H9 (cell line): ENCODE measurements around the gene HDAC2. TPM values are rescaled to one million over a fixed set of nuclear protein-coding genes. Genes with fewer than 3 reads are reported as not detected.

ENCODE experiments used
- DNase-seq: peaks from one replicate; pipeline ENCODE4 v3.0.0-alpha.2; 2017
- H2AFZ ChIP-seq: one replicate; pipeline ENCODE4 v1.6.1; 2013; ENCODE audit warnings: mild to moderate bottlenecking, low read length, control low read depth, moderate library complexity
- H2AK5ac ChIP-seq: 2 replicates; pipeline ENCODE4 v1.6.1; 2013; ENCODE audit warnings: low read length, control low read depth, mixed read lengths; ENCODE audit not compliant: insufficient read length
- H2BK120ac ChIP-seq: one replicate; pipeline ENCODE4 v1.6.1; 2013; ENCODE audit warnings: low read depth, mild to moderate bottlenecking, low read length, control low read depth, inconsistent platforms; ENCODE audit not compliant: poor library complexity, severe bottlenecking
- H2BK12ac ChIP-seq: 2 replicates; pipeline ENCODE4 v1.6.1; 2013; ENCODE audit warnings: low read length, control low read depth, mixed read lengths, low read depth; ENCODE audit not compliant: insufficient read length
- H2BK15ac ChIP-seq: 2 replicates; pipeline ENCODE4 v1.6.1; 2013; ENCODE audit warnings: low read depth, low read length, control low read depth
- H2BK20ac ChIP-seq: one replicate; pipeline ENCODE4 v1.6.1; 2013; ENCODE audit warnings: low read depth, mild to moderate bottlenecking, low read length, control low read depth, inconsistent platforms; ENCODE audit not compliant: poor library complexity, severe bottlenecking
- H2BK5ac ChIP-seq: 2 replicates; pipeline ENCODE4 v1.6.1; 2013; ENCODE audit warnings: low read length, control low read depth, mixed read lengths; ENCODE audit not compliant: insufficient read length
- H3K14ac ChIP-seq: 2 replicates; pipeline ENCODE4 v1.6.1; 2013; ENCODE audit warnings: low read length, control low read depth; ENCODE audit not compliant: insufficient read depth
- H3K18ac ChIP-seq: 2 replicates; pipeline ENCODE4 v1.6.1; 2013; ENCODE audit warnings: low read depth, mild to moderate bottlenecking, mixed read lengths, low read length, control low read depth; ENCODE audit not compliant: insufficient read length
- H3K23ac ChIP-seq: 2 replicates; pipeline ENCODE4 v1.6.1; 2013; ENCODE audit warnings: low read length, control low read depth, mixed read lengths, low read depth; ENCODE audit not compliant: insufficient read length
- H3K23me2 ChIP-seq: 2 replicates; pipeline ENCODE4 v1.6.1; 2013; ENCODE audit warnings: low read depth, mild to moderate bottlenecking, mixed read lengths, low read length, control low read depth; ENCODE audit not compliant: insufficient read length, poor library complexity, severe bottlenecking
- H3K27ac ChIP-seq: 2 replicates; pipeline ENCODE4 v1.5.1; 2013; ENCODE audit warnings: low read length, control low read depth, mixed read lengths, low read depth; ENCODE audit not compliant: insufficient read length
- H3K27me3 ChIP-seq: 2 replicates; pipeline ENCODE4 v1.6.1; 2013; ENCODE audit warnings: low read length, control low read depth, inconsistent platforms; ENCODE audit not compliant: insufficient read depth
- H3K4ac ChIP-seq: 2 replicates; pipeline ENCODE4 v1.6.1; 2013; ENCODE audit warnings: low read depth, mild to moderate bottlenecking, control low read depth, inconsistent platforms, low read length, moderate library complexity
- H3K4me1 ChIP-seq: 2 replicates; pipeline ENCODE4 v1.6.1; 2013; ENCODE audit warnings: low read length, control low read depth, inconsistent platforms; ENCODE audit not compliant: insufficient read depth
- H3K4me2 ChIP-seq: 2 replicates; pipeline ENCODE4 v1.6.1; 2013; ENCODE audit warnings: low read length, control low read depth, mixed read lengths; ENCODE audit not compliant: insufficient read length, insufficient read depth
- H3K56ac ChIP-seq: 2 replicates; pipeline ENCODE4 v1.6.1; 2013; ENCODE audit warnings: low read depth, mild to moderate bottlenecking, mixed read lengths, low read length, control low read depth; ENCODE audit not compliant: insufficient read length
- H3K79me1 ChIP-seq: 2 replicates; pipeline ENCODE4 v1.6.1; 2013; ENCODE audit warnings: low read depth, mild to moderate bottlenecking, moderate library complexity, low read length, control low read depth, inconsistent platforms; ENCODE audit not compliant: insufficient read depth, poor library complexity, severe bottlenecking
- H3K79me2 ChIP-seq: 2 replicates; pipeline ENCODE4 v1.6.1; 2013; ENCODE audit warnings: low read length, control low read depth, inconsistent platforms; ENCODE audit not compliant: insufficient read depth
- H3K9ac ChIP-seq: 2 replicates; pipeline ENCODE4 v1.6.1; 2013; ENCODE audit warnings: low read length, control low read depth, mixed read lengths; ENCODE audit not compliant: insufficient read length; ENCODE audit errors: extremely low read depth
- H3K9me3 ChIP-seq: one replicate; pipeline ENCODE4 v1.6.1; 2013; ENCODE audit warnings: low read depth, low read length, inconsistent platforms; ENCODE audit not compliant: control insufficient read depth
- H3T11ph ChIP-seq: one replicate; pipeline ENCODE4 v1.6.1; 2013; ENCODE audit warnings: mild to moderate bottlenecking, low read length, control low read depth, inconsistent platforms
- H4K20me1 ChIP-seq: one replicate; pipeline ENCODE4 v1.6.1; 2013; ENCODE audit not compliant: control insufficient read depth, insufficient read length, insufficient read depth
- H4K5ac ChIP-seq: 2 replicates; pipeline ENCODE4 v1.6.1; 2013; ENCODE audit warnings: low read depth, mild to moderate bottlenecking, mixed read lengths, low read length, control low read depth; ENCODE audit not compliant: insufficient read length
- H4K8ac ChIP-seq: replicated peaks from 2 replicates; pipeline ENCODE4 v1.6.1; 2013; ENCODE audit warnings: low read length, control low read depth, mixed read lengths, low read depth; ENCODE audit not compliant: insufficient read length
- H4K91ac ChIP-seq: 2 replicates; pipeline ENCODE4 v1.6.1; 2013; ENCODE audit warnings: low read depth, mild to moderate bottlenecking, moderate library complexity, mixed read lengths, low read length, control low read depth; ENCODE audit not compliant: insufficient read length
- H3K27ac Mint-ChIP-seq, 3 experiments: 2 replicates in 2 of 3; 3 replicates in 1 of 3; pipeline ENCODE4 v1.8.0; 2020 to 2021; ENCODE audit warnings: mixed read lengths in 3 of 3, mild to moderate bottlenecking in 1 of 3, moderate library complexity in 1 of 3
- H3K27me3 Mint-ChIP-seq: 2 replicates; pipeline ENCODE4 v1.8.0; 2021; ENCODE audit warnings: low read depth, mild to moderate bottlenecking, moderate library complexity, mixed read lengths
- H3K36me3 Mint-ChIP-seq, 3 experiments: 2 replicates in 2 of 3; 3 replicates in 1 of 3; pipeline ENCODE4 v1.8.0; 2020 to 2021; ENCODE audit warnings: low read depth in 3 of 3, mixed read lengths in 3 of 3; ENCODE audit not compliant: insufficient read depth in 1 of 3
- H3K4me1 Mint-ChIP-seq, 2 experiments: 2 replicates each; pipeline ENCODE4 v1.8.0; 2020; ENCODE audit warnings: mixed read lengths in 2 of 2
- H3K4me3 Mint-ChIP-seq, 2 experiments: 2 replicates in 1 of 2; 3 replicates in 1 of 2; pipeline ENCODE4 v1.8.0; 2020 to 2021; ENCODE audit warnings: mild to moderate bottlenecking in 2 of 2, mixed read lengths in 2 of 2, moderate library complexity in 1 of 2
- H3K9me3 Mint-ChIP-seq, 2 experiments: 2 replicates in 1 of 2; 3 replicates in 1 of 2; pipeline ENCODE4 v1.8.0; 2020; ENCODE audit warnings: mild to moderate bottlenecking in 2 of 2, mixed read lengths in 2 of 2, moderate library complexity in 1 of 2
- CTCF ChIP-seq: fragments of 200-600 bp; sonication (generic); conservative IDR thresholded peaks from 3 replicates; pipeline ENCODE4 v1.8.0; 2021; ENCODE audit warnings: antibody characterized with exemption, mild to moderate bottlenecking
- WGBS: extraction: QIAGEN DNeasy Blood & Tissue Kit; methylation state at CpG from one replicate; pipeline ENCODE4 v1.1.7; 2013; ENCODE audit warnings: missing lambda C conversion rate, low lambda C conversion rate, mixed read lengths; ENCODE audit not compliant: insufficient read length; ENCODE audit errors: extremely low coverage; 5-methylcytosine and 5-hydroxymethylcytosine counted together
- total RNA-seq: library from RNA; stranded (reverse); gene quantifications from 2 replicates; pipeline ENCODE4 v1.2.1, GENCODE V29; 2021

HDAC2 gene
- total RNA-seq, 1 experiment from 2014 or later = 330 TPM

- Histone ChIP-seq H2AK5ac (no peak overlapping the region), H3K14ac (no peak overlapping the region), H3T11ph (no peak overlapping the region), H4K5ac (no peak overlapping the region), H3K4me1 (no peaks in the 10 kb centered on the region), H2BK20ac (no peak overlapping the region), H3K23me2 (no peaks in the 10 kb centered on the region), H3K9ac (no peak overlapping the region), H3K4me2 (no peak overlapping the region), H4K91ac (no peak overlapping the region), H3K4ac (no peak overlapping the region), H2AFZ (no peak overlapping the region), H4K8ac (no peak overlapping the region), H3K79me2 (no peaks in the 10 kb centered on the region), H3K23ac (no peak overlapping the region), H3K9me3 (no peaks in the 10 kb centered on the region), H3K79me1 (no peaks in the 10 kb centered on the region), H2BK5ac (no peak overlapping the region), H3K27me3 (no peaks in the 10 kb centered on the region), H2BK120ac (no peak overlapping the region), H3K18ac (no peak overlapping the region), H3K27ac (no peak overlapping the region), H4K20me1 (no peaks in the 10 kb centered on the region), H3K56ac (no peak overlapping the region), H2BK15ac (no peak overlapping the region), H2BK12ac (no peak overlapping the region)
- peaks cover 6 to 7% of the 10 kb centered on the region in 2 experiments; a peak in 2 of 4 replicates for H3K4me1 Mint-ChIP-seq
- no peak overlapping the region for H3K4me3 Mint-ChIP-seq
- TF ChIP-seq CTCF = no peak
- DNase-seq = no peak
- H3K27me3 Mint-ChIP-seq = no peaks in the 10 kb centered on the region; the same call in 1 of the 2 replicates
- WGBS = no CpG with 5 or more reads among the region's 3 CpGs
- no peaks in the 10 kb centered on the region for H3K36me3 Mint-ChIP-seq
- H3K27ac Mint-ChIP-seq = no peak overlapping the region
- H3K9me3 Mint-ChIP-seq = no peaks in the 10 kb centered on the region
Observed at GRCh38 chr6:113908801-113909200, 62.1 kb downstream of the HDAC2 start.
